Measurements from ENCODE around the gene AOAH.

Gene AOAH

DNA sequence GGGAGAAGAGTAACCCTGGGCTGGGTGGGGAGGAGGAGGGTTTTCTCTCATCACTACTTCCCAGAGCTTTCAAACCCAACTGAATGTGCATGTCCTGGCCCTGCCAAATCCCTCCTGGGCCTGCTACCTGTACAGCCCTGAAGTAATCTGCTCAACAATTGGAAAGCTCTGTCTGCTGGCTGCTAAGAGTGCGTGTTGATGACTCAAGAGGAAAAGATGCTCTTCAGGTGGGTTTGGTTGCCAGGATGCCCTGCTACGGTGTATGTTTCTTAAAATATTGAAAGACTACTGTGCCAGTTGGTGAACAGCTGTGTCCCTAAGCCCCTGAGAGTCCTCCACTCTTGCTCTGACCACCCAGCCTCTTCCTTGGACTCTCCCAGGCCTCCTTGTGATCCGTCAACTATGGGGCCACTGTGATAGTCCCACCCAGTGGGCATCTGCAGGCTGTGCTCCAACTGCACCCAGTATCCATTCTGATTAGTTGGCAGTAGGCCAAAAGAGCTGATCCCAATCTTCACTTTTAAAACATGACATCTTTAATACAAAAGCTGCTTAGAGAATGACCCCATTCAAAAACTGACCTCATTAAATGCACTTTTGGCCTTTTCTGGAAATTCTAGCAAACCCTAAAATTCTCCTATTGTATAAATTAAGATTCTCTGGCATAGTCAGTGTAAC lies 85.6 kb downstream of the AOAH start:
- no peak overlapping the region for H3K4me3 ChIP-seq (ENCODE audit: insufficient read depth, low read depth, low read length, poor library complexity, severe bottlenecking)
- no peaks in the 10 kb centered on the region for H3K9me3 ChIP-seq (ENCODE audit: control insufficient read depth, low read length)
- DNase-seq, result no peak
- H3K4me1 ChIP-seq (ENCODE audit: control insufficient read depth, insufficient read depth, low read length, poor library complexity, severe bottlenecking), result peaks cover 26% of the 10 kb centered on the region
- no peaks in the 10 kb centered on the region for H3K27me3 ChIP-seq (replicated peaks; ENCODE audit: control insufficient read depth, insufficient read depth, low read length, poor library complexity, severe bottlenecking)
- no peak overlapping the region for H3K27ac ChIP-seq (ENCODE audit: insufficient read depth, low read length, poor library complexity, severe bottlenecking)
- H3K36me3 ChIP-seq (ENCODE audit: control insufficient read depth, insufficient read depth, low read length), result no peaks in the 10 kb centered on the region

- H3K4me3 ChIP-seq (ENCODE audit: insufficient read depth, low read depth, low read length, poor library complexity, severe bottlenecking), result no peak overlapping the region
- no peak for DNase-seq
- no peaks in the 10 kb centered on the region for H3K36me3 ChIP-seq (ENCODE audit: control insufficient read depth, insufficient read depth, low read length)
- peaks cover 26% of the 10 kb centered on the region for H3K4me1 ChIP-seq (ENCODE audit: control insufficient read depth, insufficient read depth, low read length, poor library complexity, severe bottlenecking)
- H3K9me3 ChIP-seq (ENCODE audit: control insufficient read depth, low read length), result no peaks in the 10 kb centered on the region
- no peak overlapping the region for H3K27ac ChIP-seq (ENCODE audit: insufficient read depth, low read length, poor library complexity, severe bottlenecking)
- no peaks in the 10 kb centered on the region for H3K27me3 ChIP-seq (replicated peaks; ENCODE audit: control insufficient read depth, insufficient read depth, low read length, poor library complexity, severe bottlenecking)
Measured at GRCh38 chr7:36638140-36638539, 86.2 kb downstream of the AOAH start.

- H3K4me1 ChIP-seq (ENCODE audit: control insufficient read depth, insufficient read depth, low read length, poor library complexity, severe bottlenecking), result peaks cover 26% of the 10 kb centered on the region
- H3K9me3 ChIP-seq (ENCODE audit: control insufficient read depth, low read length), result no peaks in the 10 kb centered on the region
- no peak overlapping the region for H3K27ac ChIP-seq (ENCODE audit: insufficient read depth, low read length, poor library complexity, severe bottlenecking)
- H3K27me3 ChIP-seq (replicated peaks; ENCODE audit: control insufficient read depth, insufficient read depth, low read length, poor library complexity, severe bottlenecking), result no peaks in the 10 kb centered on the region
- DNase-seq, result no peak
- H3K36me3 ChIP-seq (ENCODE audit: control insufficient read depth, insufficient read depth, low read length), result no peaks in the 10 kb centered on the region
- H3K4me3 ChIP-seq (ENCODE audit: insufficient read depth, low read depth, low read length, poor library complexity, severe bottlenecking), result no peak overlapping the region
Measured at GRCh38 chr7:36637417-36637816, 86.9 kb downstream of the AOAH start.

- Histone ChIP-seq H3K4me3 (ENCODE audit: insufficient read depth, low read depth, low read length, poor library complexity, severe bottlenecking) (no peak overlapping the region), H3K27me3 (replicated peaks; ENCODE audit: control insufficient read depth, insufficient read depth, low read length, poor library complexity, severe bottlenecking) (no peaks in the 10 kb centered on the region), H3K36me3 (ENCODE audit: control insufficient read depth, insufficient read depth, low read length) (no peaks in the 10 kb centered on the region), H3K27ac (ENCODE audit: insufficient read depth, low read length, poor library complexity, severe bottlenecking) (no peak overlapping the region), H3K9me3 (ENCODE audit: control insufficient read depth, low read length) (no peaks in the 10 kb centered on the region), H3K4me1 (ENCODE audit: control insufficient read depth, insufficient read depth, low read length, poor library complexity, severe bottlenecking) (peaks cover 26% of the 10 kb centered on the region)
- DNase-seq, result no peak
Measured at GRCh38 chr7:36636126-36636525, 88.2 kb downstream of the AOAH start.

- Histone ChIP-seq H3K27ac (ENCODE audit: insufficient read depth, low read length, poor library complexity, severe bottlenecking) (no peak overlapping the region), H3K27me3 (replicated peaks; ENCODE audit: control insufficient read depth, insufficient read depth, low read length, poor library complexity, severe bottlenecking) (no peaks in the 10 kb centered on the region), H3K9me3 (ENCODE audit: control insufficient read depth, low read length) (no peaks in the 10 kb centered on the region), H3K4me1 (ENCODE audit: control insufficient read depth, insufficient read depth, low read length, poor library complexity, severe bottlenecking) (peaks cover 20% of the 10 kb centered on the region), H3K36me3 (ENCODE audit: control insufficient read depth, insufficient read depth, low read length) (no peaks in the 10 kb centered on the region), H3K4me3 (ENCODE audit: insufficient read depth, low read depth, low read length, poor library complexity, severe bottlenecking) (no peak overlapping the region)
- DNase-seq, result no peak
Measured at GRCh38 chr7:36635091-36635490, 89.2 kb downstream of the AOAH start.

- no peak overlapping the region for H3K4me3 ChIP-seq (ENCODE audit: insufficient read depth, low read depth, low read length, poor library complexity, severe bottlenecking)
- no peaks in the 10 kb centered on the region for H3K9me3 ChIP-seq (ENCODE audit: control insufficient read depth, low read length)
- H3K27me3 ChIP-seq (replicated peaks; ENCODE audit: control insufficient read depth, insufficient read depth, low read length, poor library complexity, severe bottlenecking), result no peaks in the 10 kb centered on the region
- no peak overlapping the region for H3K27ac ChIP-seq (ENCODE audit: insufficient read depth, low read length, poor library complexity, severe bottlenecking)
- peaks cover 5% of the 10 kb centered on the region for H3K4me1 ChIP-seq (ENCODE audit: control insufficient read depth, insufficient read depth, low read length, poor library complexity, severe bottlenecking)
- no peak for DNase-seq
- no peaks in the 10 kb centered on the region for H3K36me3 ChIP-seq (ENCODE audit: control insufficient read depth, insufficient read depth, low read length)
Measured at GRCh38 chr7:36633377-36633776, 90.9 kb downstream of the AOAH start.

DNA sequence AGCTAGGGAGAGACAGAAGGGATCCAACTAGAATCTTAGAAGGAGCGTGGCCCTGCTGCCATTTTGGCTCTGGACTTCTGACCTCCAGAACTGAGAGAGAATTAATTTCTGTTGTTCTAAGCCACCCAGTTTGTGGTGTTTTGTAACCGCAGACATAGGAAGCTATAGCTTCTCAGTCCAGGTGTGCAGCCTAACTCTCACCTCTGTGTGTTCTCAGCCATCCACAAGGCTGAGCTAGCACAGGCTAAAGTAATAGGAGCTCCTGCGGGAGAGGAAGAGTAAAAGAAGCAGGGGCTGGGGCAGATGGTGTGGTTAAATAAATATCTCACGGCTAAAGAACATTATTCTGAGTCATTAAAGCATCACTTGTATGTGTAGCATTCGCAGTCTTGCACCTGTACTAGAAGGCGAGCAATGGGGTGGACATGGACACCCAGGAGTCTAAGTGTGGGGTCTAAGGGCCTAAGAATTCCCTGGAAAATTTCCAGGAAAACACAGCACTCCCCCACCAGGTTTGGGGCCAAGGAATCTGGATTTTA lies 94.1 kb downstream of the AOAH start:
- Histone ChIP-seq H3K27me3 (replicated peaks; ENCODE audit: control insufficient read depth, insufficient read depth, low read length, poor library complexity, severe bottlenecking) (no peaks in the 10 kb centered on the region), H3K9me3 (ENCODE audit: control insufficient read depth, low read length) (no peaks in the 10 kb centered on the region), H3K4me3 (ENCODE audit: insufficient read depth, low read depth, low read length, poor library complexity, severe bottlenecking) (no peak overlapping the region), H3K27ac (ENCODE audit: insufficient read depth, low read length, poor library complexity, severe bottlenecking) (no peak overlapping the region), H3K4me1 (ENCODE audit: control insufficient read depth, insufficient read depth, low read length, poor library complexity, severe bottlenecking) (no peaks in the 10 kb centered on the region), H3K36me3 (ENCODE audit: control insufficient read depth, insufficient read depth, low read length) (no peaks in the 10 kb centered on the region)
- no peak for DNase-seq

GRCh38 chr7:36629351-36629750 lies 94.9 kb downstream of the AOAH start:
- no peaks in the 10 kb centered on the region for H3K4me1 ChIP-seq (ENCODE audit: control insufficient read depth, insufficient read depth, low read length, poor library complexity, severe bottlenecking)
- DNase-seq, result no peak
- H3K27me3 ChIP-seq (replicated peaks; ENCODE audit: control insufficient read depth, insufficient read depth, low read length, poor library complexity, severe bottlenecking), result no peaks in the 10 kb centered on the region
- no peaks in the 10 kb centered on the region for H3K36me3 ChIP-seq (ENCODE audit: control insufficient read depth, insufficient read depth, low read length)
- H3K9me3 ChIP-seq (ENCODE audit: control insufficient read depth, low read length), result no peaks in the 10 kb centered on the region
- H3K27ac ChIP-seq (ENCODE audit: insufficient read depth, low read length, poor library complexity, severe bottlenecking), result no peak overlapping the region
- H3K4me3 ChIP-seq (ENCODE audit: insufficient read depth, low read depth, low read length, poor library complexity, severe bottlenecking), result no peak overlapping the region

DNA sequence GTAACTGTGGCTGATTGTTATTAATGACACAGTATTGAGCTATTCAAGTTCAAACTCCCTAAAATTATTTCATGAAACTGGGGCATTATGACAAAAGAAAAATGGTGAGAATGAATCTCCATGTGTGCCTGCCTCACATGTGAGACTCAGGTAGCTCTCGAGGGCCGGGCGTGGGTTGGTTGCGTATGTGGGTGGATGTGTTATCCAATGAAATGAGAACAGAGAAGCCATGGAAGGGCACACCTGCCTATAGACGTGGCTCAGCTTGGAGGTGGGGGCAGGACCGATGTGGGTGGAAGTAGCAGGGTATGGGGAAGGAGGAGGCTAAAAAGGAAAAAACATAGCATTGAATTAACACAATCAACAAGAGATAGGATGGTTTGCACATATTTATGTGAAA lies 96.5 kb downstream of the AOAH start:
- H3K4me3 ChIP-seq (ENCODE audit: insufficient read depth, low read depth, low read length, poor library complexity, severe bottlenecking), result no peak overlapping the region
- H3K36me3 ChIP-seq (ENCODE audit: control insufficient read depth, insufficient read depth, low read length), result no peaks in the 10 kb centered on the region
- no peaks in the 10 kb centered on the region for H3K4me1 ChIP-seq (ENCODE audit: control insufficient read depth, insufficient read depth, low read length, poor library complexity, severe bottlenecking)
- no peak overlapping the region for H3K27ac ChIP-seq (ENCODE audit: insufficient read depth, low read length, poor library complexity, severe bottlenecking)
- H3K27me3 ChIP-seq (replicated peaks; ENCODE audit: control insufficient read depth, insufficient read depth, low read length, poor library complexity, severe bottlenecking), result no peaks in the 10 kb centered on the region
- no peak for DNase-seq
- no peaks in the 10 kb centered on the region for H3K9me3 ChIP-seq (ENCODE audit: control insufficient read depth, low read length)

- H3K27ac ChIP-seq (ENCODE audit: insufficient read depth, low read length, poor library complexity, severe bottlenecking), result no peak overlapping the region
- no peaks in the 10 kb centered on the region for H3K27me3 ChIP-seq (replicated peaks; ENCODE audit: control insufficient read depth, insufficient read depth, low read length, poor library complexity, severe bottlenecking)
- H3K4me3 ChIP-seq (ENCODE audit: insufficient read depth, low read depth, low read length, poor library complexity, severe bottlenecking), result no peak overlapping the region
- H3K9me3 ChIP-seq (ENCODE audit: control insufficient read depth, low read length), result no peaks in the 10 kb centered on the region
- H3K36me3 ChIP-seq (ENCODE audit: control insufficient read depth, insufficient read depth, low read length), result no peaks in the 10 kb centered on the region
- no peak for DNase-seq
- H3K4me1 ChIP-seq (ENCODE audit: control insufficient read depth, insufficient read depth, low read length, poor library complexity, severe bottlenecking), result peaks cover 3% of the 10 kb centered on the region
Measured at GRCh38 chr7:36626111-36626510, 98.2 kb downstream of the AOAH start.

Measured in effector memory CD4-positive, alpha-beta T cell (primary cell).